C4-2B (cell line): Measurements from ENCODE around the gene ALDH3A2.

Experiments used
- ZFX ChIP-seq: fragments of 450-650 bp; IDR thresholded peaks from 2 replicates; pipeline ENCODE4 v1.6.1; 2017
- TF ChIP-seq, protein P1 (sequence below): fragments of 450-650 bp; conservative IDR thresholded peaks from 2 replicates; pipeline ENCODE4 v1.5.1; 2017; ENCODE audit warnings: mild to moderate bottlenecking

DNA sequence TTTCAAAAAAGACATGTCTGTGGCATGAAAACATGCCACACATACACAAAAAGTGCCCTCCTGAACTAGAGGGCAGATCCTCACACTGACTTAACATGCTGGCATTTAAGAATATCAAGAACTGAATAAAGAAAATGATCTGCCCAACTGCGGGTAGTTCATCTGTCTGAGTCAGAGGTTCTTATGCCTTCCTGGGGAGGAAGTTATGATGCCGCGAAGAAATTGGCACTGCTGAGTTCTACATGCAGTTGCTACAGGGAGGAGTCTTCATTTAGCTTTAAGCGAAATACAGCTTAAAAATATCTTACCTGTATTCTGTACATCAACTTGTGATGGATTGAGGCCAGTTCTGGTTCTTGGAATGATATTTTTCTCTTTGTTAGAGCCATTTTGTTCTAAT is 6.3 kb downstream of the ALDH3A2 start:
- TF ChIP-seq, protein P1, sequence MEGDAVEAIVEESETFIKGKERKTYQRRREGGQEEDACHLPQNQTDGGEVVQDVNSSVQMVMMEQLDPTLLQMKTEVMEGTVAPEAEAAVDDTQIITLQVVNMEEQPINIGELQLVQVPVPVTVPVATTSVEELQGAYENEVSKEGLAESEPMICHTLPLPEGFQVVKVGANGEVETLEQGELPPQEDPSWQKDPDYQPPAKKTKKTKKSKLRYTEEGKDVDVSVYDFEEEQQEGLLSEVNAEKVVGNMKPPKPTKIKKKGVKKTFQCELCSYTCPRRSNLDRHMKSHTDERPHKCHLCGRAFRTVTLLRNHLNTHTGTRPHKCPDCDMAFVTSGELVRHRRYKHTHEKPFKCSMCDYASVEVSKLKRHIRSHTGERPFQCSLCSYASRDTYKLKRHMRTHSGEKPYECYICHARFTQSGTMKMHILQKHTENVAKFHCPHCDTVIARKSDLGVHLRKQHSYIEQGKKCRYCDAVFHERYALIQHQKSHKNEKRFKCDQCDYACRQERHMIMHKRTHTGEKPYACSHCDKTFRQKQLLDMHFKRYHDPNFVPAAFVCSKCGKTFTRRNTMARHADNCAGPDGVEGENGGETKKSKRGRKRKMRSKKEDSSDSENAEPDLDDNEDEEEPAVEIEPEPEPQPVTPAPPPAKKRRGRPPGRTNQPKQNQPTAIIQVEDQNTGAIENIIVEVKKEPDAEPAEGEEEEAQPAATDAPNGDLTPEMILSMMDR: no peak
- TF ChIP-seq ZFX: no peak
